H9 (cell line): ENCODE measurements around the gene VPS54. TPM values are rescaled to one million over a fixed set of nuclear protein-coding genes. Genes with fewer than 3 reads are reported as not detected.
"Not testable (repeated sequence)": the region's sequence is repeated elsewhere in the genome, so short reads cannot be mapped to it uniquely, and the experiment has no call there.

Source experiments
- DNase-seq: peaks from one replicate; pipeline ENCODE4 v3.0.0-alpha.2; 2017
- H2AFZ ChIP-seq: one replicate; pipeline ENCODE4 v1.6.1; 2013; ENCODE audit warnings: mild to moderate bottlenecking, low read length, control low read depth, moderate library complexity
- H2AK5ac ChIP-seq: 2 replicates; pipeline ENCODE4 v1.6.1; 2013; ENCODE audit warnings: low read length, control low read depth, mixed read lengths; ENCODE audit not compliant: insufficient read length
- H2BK120ac ChIP-seq: one replicate; pipeline ENCODE4 v1.6.1; 2013; ENCODE audit warnings: low read depth, mild to moderate bottlenecking, low read length, control low read depth, inconsistent platforms; ENCODE audit not compliant: poor library complexity, severe bottlenecking
- H2BK12ac ChIP-seq: 2 replicates; pipeline ENCODE4 v1.6.1; 2013; ENCODE audit warnings: low read length, control low read depth, mixed read lengths, low read depth; ENCODE audit not compliant: insufficient read length
- H2BK15ac ChIP-seq: 2 replicates; pipeline ENCODE4 v1.6.1; 2013; ENCODE audit warnings: low read depth, low read length, control low read depth
- H2BK20ac ChIP-seq: one replicate; pipeline ENCODE4 v1.6.1; 2013; ENCODE audit warnings: low read depth, mild to moderate bottlenecking, low read length, control low read depth, inconsistent platforms; ENCODE audit not compliant: poor library complexity, severe bottlenecking
- H2BK5ac ChIP-seq: 2 replicates; pipeline ENCODE4 v1.6.1; 2013; ENCODE audit warnings: low read length, control low read depth, mixed read lengths; ENCODE audit not compliant: insufficient read length
- H3K14ac ChIP-seq: 2 replicates; pipeline ENCODE4 v1.6.1; 2013; ENCODE audit warnings: low read length, control low read depth; ENCODE audit not compliant: insufficient read depth
- H3K18ac ChIP-seq: 2 replicates; pipeline ENCODE4 v1.6.1; 2013; ENCODE audit warnings: low read depth, mild to moderate bottlenecking, mixed read lengths, low read length, control low read depth; ENCODE audit not compliant: insufficient read length
- H3K23ac ChIP-seq: 2 replicates; pipeline ENCODE4 v1.6.1; 2013; ENCODE audit warnings: low read length, control low read depth, mixed read lengths, low read depth; ENCODE audit not compliant: insufficient read length
- H3K23me2 ChIP-seq: 2 replicates; pipeline ENCODE4 v1.6.1; 2013; ENCODE audit warnings: low read depth, mild to moderate bottlenecking, mixed read lengths, low read length, control low read depth; ENCODE audit not compliant: insufficient read length, poor library complexity, severe bottlenecking
- H3K27ac ChIP-seq: 2 replicates; pipeline ENCODE4 v1.5.1; 2013; ENCODE audit warnings: low read length, control low read depth, mixed read lengths, low read depth; ENCODE audit not compliant: insufficient read length
- H3K27me3 ChIP-seq: 2 replicates; pipeline ENCODE4 v1.6.1; 2013; ENCODE audit warnings: low read length, control low read depth, inconsistent platforms; ENCODE audit not compliant: insufficient read depth
- H3K4ac ChIP-seq: 2 replicates; pipeline ENCODE4 v1.6.1; 2013; ENCODE audit warnings: low read depth, mild to moderate bottlenecking, control low read depth, inconsistent platforms, low read length, moderate library complexity
- H3K4me1 ChIP-seq: 2 replicates; pipeline ENCODE4 v1.6.1; 2013; ENCODE audit warnings: low read length, control low read depth, inconsistent platforms; ENCODE audit not compliant: insufficient read depth
- H3K4me2 ChIP-seq: 2 replicates; pipeline ENCODE4 v1.6.1; 2013; ENCODE audit warnings: low read length, control low read depth, mixed read lengths; ENCODE audit not compliant: insufficient read length, insufficient read depth
- H3K56ac ChIP-seq: 2 replicates; pipeline ENCODE4 v1.6.1; 2013; ENCODE audit warnings: low read depth, mild to moderate bottlenecking, mixed read lengths, low read length, control low read depth; ENCODE audit not compliant: insufficient read length
- H3K79me1 ChIP-seq: 2 replicates; pipeline ENCODE4 v1.6.1; 2013; ENCODE audit warnings: low read depth, mild to moderate bottlenecking, moderate library complexity, low read length, control low read depth, inconsistent platforms; ENCODE audit not compliant: insufficient read depth, poor library complexity, severe bottlenecking
- H3K79me2 ChIP-seq: 2 replicates; pipeline ENCODE4 v1.6.1; 2013; ENCODE audit warnings: low read length, control low read depth, inconsistent platforms; ENCODE audit not compliant: insufficient read depth
- H3K9ac ChIP-seq: 2 replicates; pipeline ENCODE4 v1.6.1; 2013; ENCODE audit warnings: low read length, control low read depth, mixed read lengths; ENCODE audit not compliant: insufficient read length; ENCODE audit errors: extremely low read depth
- H3K9me3 ChIP-seq: one replicate; pipeline ENCODE4 v1.6.1; 2013; ENCODE audit warnings: low read depth, low read length, inconsistent platforms; ENCODE audit not compliant: control insufficient read depth
- H3T11ph ChIP-seq: one replicate; pipeline ENCODE4 v1.6.1; 2013; ENCODE audit warnings: mild to moderate bottlenecking, low read length, control low read depth, inconsistent platforms
- H4K20me1 ChIP-seq: one replicate; pipeline ENCODE4 v1.6.1; 2013; ENCODE audit not compliant: control insufficient read depth, insufficient read length, insufficient read depth
- H4K5ac ChIP-seq: 2 replicates; pipeline ENCODE4 v1.6.1; 2013; ENCODE audit warnings: low read depth, mild to moderate bottlenecking, mixed read lengths, low read length, control low read depth; ENCODE audit not compliant: insufficient read length
- H4K8ac ChIP-seq: replicated peaks from 2 replicates; pipeline ENCODE4 v1.6.1; 2013; ENCODE audit warnings: low read length, control low read depth, mixed read lengths, low read depth; ENCODE audit not compliant: insufficient read length
- H4K91ac ChIP-seq: 2 replicates; pipeline ENCODE4 v1.6.1; 2013; ENCODE audit warnings: low read depth, mild to moderate bottlenecking, moderate library complexity, mixed read lengths, low read length, control low read depth; ENCODE audit not compliant: insufficient read length
- H3K27ac Mint-ChIP-seq, 3 experiments: 2 replicates in 2 of 3; 3 replicates in 1 of 3; pipeline ENCODE4 v1.8.0; 2020 to 2021; ENCODE audit warnings: mixed read lengths in 3 of 3, mild to moderate bottlenecking in 1 of 3, moderate library complexity in 1 of 3
- H3K27me3 Mint-ChIP-seq: 2 replicates; pipeline ENCODE4 v1.8.0; 2021; ENCODE audit warnings: low read depth, mild to moderate bottlenecking, moderate library complexity, mixed read lengths
- H3K36me3 Mint-ChIP-seq, 3 experiments: 2 replicates in 2 of 3; 3 replicates in 1 of 3; pipeline ENCODE4 v1.8.0; 2020 to 2021; ENCODE audit warnings: low read depth in 3 of 3, mixed read lengths in 3 of 3; ENCODE audit not compliant: insufficient read depth in 1 of 3
- H3K4me1 Mint-ChIP-seq, 2 experiments: 2 replicates each; pipeline ENCODE4 v1.8.0; 2020; ENCODE audit warnings: mixed read lengths in 2 of 2
- H3K4me3 Mint-ChIP-seq, 2 experiments: 2 replicates in 1 of 2; 3 replicates in 1 of 2; pipeline ENCODE4 v1.8.0; 2020 to 2021; ENCODE audit warnings: mild to moderate bottlenecking in 2 of 2, mixed read lengths in 2 of 2, moderate library complexity in 1 of 2
- H3K9me3 Mint-ChIP-seq, 2 experiments: 2 replicates in 1 of 2; 3 replicates in 1 of 2; pipeline ENCODE4 v1.8.0; 2020; ENCODE audit warnings: mild to moderate bottlenecking in 2 of 2, mixed read lengths in 2 of 2, moderate library complexity in 1 of 2
- WGBS: extraction: QIAGEN DNeasy Blood & Tissue Kit; methylation state at CpG from one replicate; pipeline ENCODE4 v1.1.7; 2013; ENCODE audit warnings: missing lambda C conversion rate, low lambda C conversion rate, mixed read lengths; ENCODE audit not compliant: insufficient read length; ENCODE audit errors: extremely low coverage; 5-methylcytosine and 5-hydroxymethylcytosine counted together
- total RNA-seq: library from RNA; stranded (reverse); gene quantifications from 2 replicates; pipeline ENCODE4 v1.2.1, GENCODE V29; 2021
- TF ChIP-seq, protein P1 (sequence below): fragments of 200-600 bp; sonication (generic); conservative IDR thresholded peaks from 3 replicates; pipeline ENCODE4 v1.8.0; 2021; ENCODE audit warnings: antibody characterized with exemption, mild to moderate bottlenecking

The VPS54 gene
- total RNA-seq, 1 experiment from 2014 or later, result 13.4 TPM

DNA sequence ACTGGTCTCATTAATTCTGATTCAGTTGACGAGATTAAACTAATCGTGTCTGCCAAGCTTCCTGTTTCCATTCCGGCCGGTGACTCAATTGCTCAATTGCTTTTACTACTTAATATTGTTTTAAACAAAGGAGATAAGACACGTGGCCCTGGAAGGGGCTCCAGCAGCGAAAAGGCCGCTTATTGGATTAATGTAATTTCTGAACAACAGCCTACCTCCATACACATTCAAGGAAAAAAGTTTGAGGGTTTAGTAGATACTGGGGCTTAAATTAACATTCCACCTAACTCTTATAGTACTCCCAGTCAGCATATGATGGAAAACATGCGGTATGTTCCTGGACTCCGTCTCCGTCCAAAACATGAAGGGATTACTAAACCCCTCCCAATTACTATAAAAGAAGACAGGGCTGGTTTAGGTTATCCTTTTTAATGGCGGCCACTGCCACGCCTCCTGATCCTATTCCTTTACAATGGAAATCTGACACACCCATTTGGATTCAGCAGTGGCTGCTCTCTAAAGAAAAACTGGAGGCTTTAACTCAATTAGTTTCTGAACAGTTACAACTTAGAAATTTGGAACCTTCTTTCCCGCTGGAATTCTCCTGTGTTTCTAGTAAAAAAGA is 27.1 kb downstream of the VPS54 start:
- Mint-ChIP-seq H3K27ac (no peak overlapping the region; a peak in 1 of 7 replicates), H3K36me3 (peaks cover 18 to 30% (median 27%) of the 10 kb centered on the region in 3 experiments)

DNA sequence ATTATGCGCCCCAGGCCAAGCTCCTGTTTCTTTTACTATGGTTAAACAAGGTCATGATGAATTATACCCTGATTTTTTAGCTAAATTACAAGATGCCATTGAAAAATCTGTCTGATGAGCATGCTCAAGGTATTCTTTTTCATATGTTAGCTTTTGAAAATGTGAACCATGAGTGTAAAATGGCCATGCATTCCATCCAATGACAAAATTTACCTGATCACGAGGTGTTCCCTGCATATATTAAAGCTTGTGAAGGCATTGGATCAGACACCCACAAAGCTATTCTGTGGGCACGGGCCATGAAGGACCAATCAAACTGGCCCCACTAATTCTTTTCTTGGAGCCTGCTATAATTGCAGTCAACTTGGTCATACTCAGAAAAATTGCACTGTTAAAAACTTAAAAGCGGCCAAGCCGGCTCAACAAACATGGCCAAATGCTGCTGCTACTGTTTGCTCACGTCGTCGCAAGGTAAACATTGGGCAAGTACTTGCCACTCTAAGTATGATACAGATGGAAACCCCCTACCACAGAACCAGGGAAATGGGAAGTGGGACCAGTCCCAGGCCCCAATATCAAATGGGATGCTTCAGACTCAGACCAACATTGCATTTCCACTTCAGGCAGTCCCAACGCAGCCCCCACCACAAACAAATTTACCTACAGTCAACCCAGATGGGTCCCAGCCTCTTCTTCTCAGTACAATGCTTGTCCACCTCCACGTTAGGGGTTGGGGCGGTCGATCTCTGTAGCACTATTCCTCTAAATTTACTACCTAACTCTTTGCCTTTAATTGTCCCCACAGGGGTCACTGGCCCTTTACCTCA is 27.8 kb downstream of the VPS54 start:
- not testable (repeated sequence) for H3K79me2 ChIP-seq, H3K9me3 ChIP-seq, H3K23me2 ChIP-seq, H2AK5ac ChIP-seq, H3K4me2 ChIP-seq, H3K18ac ChIP-seq, H3K14ac ChIP-seq, H3T11ph ChIP-seq, H3K56ac ChIP-seq, H2BK5ac ChIP-seq, H3K23ac ChIP-seq, H4K8ac ChIP-seq, H4K20me1 ChIP-seq, H3K4me1 ChIP-seq, H3K27ac ChIP-seq, H4K91ac ChIP-seq, H3K27me3 Mint-ChIP-seq, H2BK15ac ChIP-seq, H3K4me3 Mint-ChIP-seq, H2BK120ac ChIP-seq, H3K27me3 ChIP-seq, H3K4ac ChIP-seq, H2AFZ ChIP-seq, H2BK12ac ChIP-seq, H4K5ac ChIP-seq, H3K9ac ChIP-seq, DNase-seq, H2BK20ac ChIP-seq, H3K79me1 ChIP-seq
- WGBS, result no CpG with 5 or more reads among the region's 12 CpGs
- peaks cover 22 to 27% of the 10 kb centered on the region in 2 experiments for H3K4me1 Mint-ChIP-seq
- peaks cover 12 to 21% of the 10 kb centered on the region in 2 experiments for H3K9me3 Mint-ChIP-seq
- peaks cover 13 to 24% (median 21%) of the 10 kb centered on the region in 3 experiments for H3K36me3 Mint-ChIP-seq
- H3K27ac Mint-ChIP-seq, result peak overlapping the region in 1 of 3 experiments; percentile 22; a peak in 1 of 7 replicates

More for the DNA sequence above, 27.1 kb downstream of the VPS54 start:
- H2AK5ac ChIP-seq, result no peak overlapping the region
- no CpG with 5 or more reads among the region's 13 CpGs for WGBS
- no peak overlapping the region for H4K91ac ChIP-seq
- no peak overlapping the region for H3K18ac ChIP-seq
- no peaks in the 10 kb centered on the region; the same call in 1 of the 2 replicates for H3K27me3 Mint-ChIP-seq
- H2BK5ac ChIP-seq, result no peak overlapping the region
- no peak overlapping the region for H2BK15ac ChIP-seq
- no peak overlapping the region for H3K4ac ChIP-seq
- no peak overlapping the region for H3K27ac ChIP-seq
- H3K23me2 ChIP-seq, result no peaks in the 10 kb centered on the region
- H4K8ac ChIP-seq, result no peak overlapping the region
- no peak overlapping the region for H3K4me3 Mint-ChIP-seq
- no peaks in the 10 kb centered on the region for H3K79me1 ChIP-seq
- H4K20me1 ChIP-seq, result no peaks in the 10 kb centered on the region
- peaks cover 22 to 27% of the 10 kb centered on the region in 2 experiments for H3K4me1 Mint-ChIP-seq
- no peak overlapping the region for H2BK20ac ChIP-seq
- H3K9me3 ChIP-seq, result peaks cover 5% of the 10 kb centered on the region
- H3K27me3 ChIP-seq, result no peaks in the 10 kb centered on the region
- no peak for DNase-seq
- TF ChIP-seq, protein P1, sequence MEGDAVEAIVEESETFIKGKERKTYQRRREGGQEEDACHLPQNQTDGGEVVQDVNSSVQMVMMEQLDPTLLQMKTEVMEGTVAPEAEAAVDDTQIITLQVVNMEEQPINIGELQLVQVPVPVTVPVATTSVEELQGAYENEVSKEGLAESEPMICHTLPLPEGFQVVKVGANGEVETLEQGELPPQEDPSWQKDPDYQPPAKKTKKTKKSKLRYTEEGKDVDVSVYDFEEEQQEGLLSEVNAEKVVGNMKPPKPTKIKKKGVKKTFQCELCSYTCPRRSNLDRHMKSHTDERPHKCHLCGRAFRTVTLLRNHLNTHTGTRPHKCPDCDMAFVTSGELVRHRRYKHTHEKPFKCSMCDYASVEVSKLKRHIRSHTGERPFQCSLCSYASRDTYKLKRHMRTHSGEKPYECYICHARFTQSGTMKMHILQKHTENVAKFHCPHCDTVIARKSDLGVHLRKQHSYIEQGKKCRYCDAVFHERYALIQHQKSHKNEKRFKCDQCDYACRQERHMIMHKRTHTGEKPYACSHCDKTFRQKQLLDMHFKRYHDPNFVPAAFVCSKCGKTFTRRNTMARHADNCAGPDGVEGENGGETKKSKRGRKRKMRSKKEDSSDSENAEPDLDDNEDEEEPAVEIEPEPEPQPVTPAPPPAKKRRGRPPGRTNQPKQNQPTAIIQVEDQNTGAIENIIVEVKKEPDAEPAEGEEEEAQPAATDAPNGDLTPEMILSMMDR, result no peak
- no peaks in the 10 kb centered on the region for H3K79me2 ChIP-seq
- no peak overlapping the region for H4K5ac ChIP-seq
- H3K14ac ChIP-seq, result no peak overlapping the region
- no peak overlapping the region for H3T11ph ChIP-seq
- H3K9ac ChIP-seq, result no peak overlapping the region
- no peak overlapping the region for H2BK12ac ChIP-seq
- H2AFZ ChIP-seq, result no peak overlapping the region
- no peak overlapping the region for H2BK120ac ChIP-seq
- peaks cover 17 to 27% of the 10 kb centered on the region in 2 experiments for H3K9me3 Mint-ChIP-seq
- H3K4me1 ChIP-seq, result no peaks in the 10 kb centered on the region
- H3K56ac ChIP-seq, result no peak overlapping the region
- H3K23ac ChIP-seq, result no peak overlapping the region
- no peak overlapping the region for H3K4me2 ChIP-seq
